GM08714 (cell line): ENCODE measurements around the gene ZBTB7A.
"Not testable (repeated sequence)": the region's sequence is repeated elsewhere in the genome, so short reads cannot be mapped to it uniquely, and the experiment has no call there.

Experiments
- H3K4me3 ChIP-seq: fragments of 200-500 bp; sonication (Bioruptor generic); 2 replicates; pipeline ENCODE4 v1.5.1; 2014; ENCODE audit warnings: mild to moderate bottlenecking, low read length, inconsistent platforms
- ZNF274 ChIP-seq: IDR thresholded peaks from 2 replicates; pipeline ENCODE4 v1.6.1; 2012; ENCODE audit warnings: mild to moderate bottlenecking, low read depth, low read length

ZBTB7A gene

GRCh38 chr19:4018775-4019504, 47.8 kb downstream of the ZBTB7A start:
- no peak for TF ChIP-seq ZNF274
- H3K4me3 ChIP-seq = no peak overlapping the region

GRCh38 chr19:4018140-4018613, 48.5 kb downstream of the ZBTB7A start:
- TF ChIP-seq ZNF274 = no peak
- no peak overlapping the region for H3K4me3 ChIP-seq

GRCh38 chr19:4016903-4017638, 49.6 kb downstream of the ZBTB7A start:
- no peak overlapping the region for H3K4me3 ChIP-seq
- TF ChIP-seq ZNF274 = no peak

- H3K4me3 ChIP-seq = no peak overlapping the region
- no peak for TF ChIP-seq ZNF274
Observed at GRCh38 chr19:4016486-4016885, 50.2 kb downstream of the ZBTB7A start.

- TF ChIP-seq ZNF274 = no peak
- no peak overlapping the region for H3K4me3 ChIP-seq
Observed at GRCh38 chr19:4015705-4016402, 50.8 kb downstream of the ZBTB7A start.

GRCh38 chr19:4014541-4015491, 51.9 kb downstream of the ZBTB7A start:
- no peak overlapping the region for H3K4me3 ChIP-seq
- TF ChIP-seq ZNF274 = no peak

- no peak overlapping the region for H3K4me3 ChIP-seq
- no peak for TF ChIP-seq ZNF274
Observed at GRCh38 chr19:4013886-4014540, 52.7 kb downstream of the ZBTB7A start.

- no peak overlapping the region for H3K4me3 ChIP-seq
- no peak for TF ChIP-seq ZNF274
Observed at GRCh38 chr19:4012975-4013634, 53.6 kb downstream of the ZBTB7A start.

GRCh38 chr19:4012092-4012974, 54.4 kb downstream of the ZBTB7A start:
- no peak for TF ChIP-seq ZNF274
- no peak overlapping the region for H3K4me3 ChIP-seq

GRCh38 chr19:4011430-4011829, 55.3 kb downstream of the ZBTB7A start:
- not testable (repeated sequence) for H3K4me3 ChIP-seq

GRCh38 chr19:4010808-4011110, 55.9 kb downstream of the ZBTB7A start:
- H3K4me3 ChIP-seq = no peak overlapping the region
- no peak for TF ChIP-seq ZNF274
